ENCODE data around the gene SLC27A4.

- TF ChIP-seq, protein P1, sequence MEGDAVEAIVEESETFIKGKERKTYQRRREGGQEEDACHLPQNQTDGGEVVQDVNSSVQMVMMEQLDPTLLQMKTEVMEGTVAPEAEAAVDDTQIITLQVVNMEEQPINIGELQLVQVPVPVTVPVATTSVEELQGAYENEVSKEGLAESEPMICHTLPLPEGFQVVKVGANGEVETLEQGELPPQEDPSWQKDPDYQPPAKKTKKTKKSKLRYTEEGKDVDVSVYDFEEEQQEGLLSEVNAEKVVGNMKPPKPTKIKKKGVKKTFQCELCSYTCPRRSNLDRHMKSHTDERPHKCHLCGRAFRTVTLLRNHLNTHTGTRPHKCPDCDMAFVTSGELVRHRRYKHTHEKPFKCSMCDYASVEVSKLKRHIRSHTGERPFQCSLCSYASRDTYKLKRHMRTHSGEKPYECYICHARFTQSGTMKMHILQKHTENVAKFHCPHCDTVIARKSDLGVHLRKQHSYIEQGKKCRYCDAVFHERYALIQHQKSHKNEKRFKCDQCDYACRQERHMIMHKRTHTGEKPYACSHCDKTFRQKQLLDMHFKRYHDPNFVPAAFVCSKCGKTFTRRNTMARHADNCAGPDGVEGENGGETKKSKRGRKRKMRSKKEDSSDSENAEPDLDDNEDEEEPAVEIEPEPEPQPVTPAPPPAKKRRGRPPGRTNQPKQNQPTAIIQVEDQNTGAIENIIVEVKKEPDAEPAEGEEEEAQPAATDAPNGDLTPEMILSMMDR (conservative IDR thresholded peaks at IDR 0.05; ENCODE audit: low read length), result no peak
- TF ChIP-seq EZH2phosphoT487 (IDR thresholded peaks at IDR 0.05; ENCODE audit: borderline replicate concordance, low read depth, low read length), result no peak
These were observed 53.6 kb downstream of the SLC27A4 start for GRCh38 chr9:128393970-128394369.
